Measurements from ENCODE around the gene GH1. TPM values are rescaled to one million over a fixed set of nuclear protein-coding genes. Genes with fewer than 3 reads are reported as not detected.
"Not testable (repeated sequence)": the region's sequence is repeated elsewhere in the genome, so short reads cannot be mapped to it uniquely, and the experiment has no call there.

The GH1 gene
- total RNA-seq, 1 donor from 2014 or later = not detected

DNA sequence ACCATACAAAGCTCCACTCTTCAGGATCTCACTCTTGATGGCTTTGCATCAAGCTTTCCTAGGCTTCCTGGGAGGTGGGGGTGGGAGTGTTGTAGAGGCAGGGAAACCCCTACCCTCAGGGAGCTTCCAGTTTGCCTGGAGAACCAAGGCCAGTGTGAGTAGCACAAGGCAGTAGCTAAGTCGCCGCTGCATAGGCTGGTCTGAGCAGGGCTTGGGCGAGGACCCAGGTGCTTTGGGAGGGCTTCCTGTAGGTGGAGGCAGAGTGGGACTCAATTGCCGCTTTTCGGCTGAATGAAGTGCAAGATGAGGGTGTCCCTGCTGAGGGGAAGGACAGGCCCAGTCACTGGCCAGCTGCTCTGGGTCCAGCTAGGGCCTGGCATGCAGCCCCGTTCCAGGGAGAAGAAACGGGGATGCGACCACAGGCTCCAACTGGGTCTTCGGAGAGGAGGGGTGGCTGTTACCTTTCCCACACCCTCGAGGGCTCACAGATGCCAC lies 9.6 kb upstream of the GH1 start:
- intact Hi-C loops (cut with micrococcal nuclease) = no loop called here

DNA sequence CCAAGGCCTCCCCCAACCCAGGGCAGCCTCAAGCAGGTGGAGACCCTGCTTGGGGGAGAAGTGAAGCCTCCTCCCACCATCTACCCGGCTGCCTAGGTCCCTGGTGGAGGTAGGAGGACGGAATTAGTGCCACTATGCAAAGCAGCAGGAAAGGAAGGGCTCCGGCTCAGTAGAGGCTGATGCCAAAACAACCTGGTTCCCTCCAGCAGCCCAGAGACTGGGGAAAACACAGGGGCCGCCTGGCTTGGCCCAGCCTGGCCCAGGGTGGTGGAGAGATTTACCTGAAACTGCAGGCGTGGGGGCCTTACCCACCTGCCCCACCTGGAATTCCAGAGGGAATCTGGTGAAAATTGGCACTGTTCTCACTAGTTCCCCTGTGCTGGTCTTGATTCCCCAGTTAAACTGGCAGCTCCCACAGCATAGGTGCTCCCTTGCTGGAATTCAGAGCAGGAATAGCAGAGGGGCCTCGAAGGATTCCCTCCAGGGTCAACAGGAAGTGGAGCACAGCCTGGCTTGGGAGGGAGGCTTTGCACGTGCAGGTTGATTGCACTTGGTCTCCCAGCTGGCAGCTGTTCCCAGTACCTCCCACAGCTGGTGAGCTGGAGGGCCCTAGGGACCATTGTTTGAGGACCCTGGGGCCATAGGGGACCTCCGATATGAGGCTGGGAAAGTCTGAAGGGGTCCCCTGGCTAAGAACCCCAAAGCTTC lies 9.0 kb upstream of the GH1 start:
- intact Hi-C loops (cut with micrococcal nuclease) = no loop called here

GRCh38 chr17:63926164-63926563 lies 7.5 kb upstream of the GH1 start:
- intact Hi-C loops (cut with micrococcal nuclease) = no loop called here

DNA sequence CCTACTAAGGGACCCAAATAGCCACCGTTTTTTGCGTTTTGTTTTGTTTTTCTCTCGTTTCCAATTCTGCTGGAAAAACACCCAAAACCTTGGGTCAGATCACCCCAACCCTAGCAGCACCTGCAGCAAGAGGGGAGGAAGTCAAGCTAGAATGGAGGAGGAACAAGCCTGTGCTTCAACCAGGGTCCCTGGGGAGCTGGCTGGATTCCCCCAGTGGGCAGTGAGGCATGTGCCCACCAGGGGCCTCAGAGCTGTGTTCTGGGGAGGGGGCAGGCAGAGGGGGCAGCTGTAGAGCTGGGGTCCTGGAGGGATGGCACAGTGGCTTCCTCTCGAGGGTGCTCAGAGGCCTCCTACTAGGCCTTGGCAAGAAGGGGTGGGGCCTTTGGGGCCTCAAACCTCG lies 7.0 kb upstream of the GH1 start:
- intact Hi-C loops (cut with micrococcal nuclease) = no loop called here

- intact Hi-C loops (cut with micrococcal nuclease) = not testable (repeated sequence)
These were observed 3.8 kb upstream of the GH1 start for GRCh38 chr17:63922402-63922801.

DNA sequence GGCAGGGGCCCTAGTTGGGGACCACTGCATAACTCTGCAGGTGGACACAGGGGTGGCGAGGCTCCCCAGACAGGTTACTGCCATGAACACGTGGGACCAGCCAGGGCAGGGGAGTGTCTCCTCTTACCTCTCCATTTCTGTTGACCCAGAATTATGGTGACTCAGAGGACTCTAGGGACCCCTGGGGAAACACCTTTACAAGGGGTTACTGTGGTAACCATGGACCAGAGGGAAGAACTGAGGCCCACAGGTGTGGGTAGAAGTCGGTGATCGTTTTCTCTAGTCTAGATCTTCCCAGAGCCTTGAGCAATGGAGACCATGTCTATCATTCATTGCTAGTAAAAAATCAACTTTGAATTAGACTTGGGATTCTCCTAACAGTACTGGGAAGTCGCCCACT lies 2.1 kb upstream of the GH1 start:
- intact Hi-C loops (cut with micrococcal nuclease) = not testable (repeated sequence)

DNA sequence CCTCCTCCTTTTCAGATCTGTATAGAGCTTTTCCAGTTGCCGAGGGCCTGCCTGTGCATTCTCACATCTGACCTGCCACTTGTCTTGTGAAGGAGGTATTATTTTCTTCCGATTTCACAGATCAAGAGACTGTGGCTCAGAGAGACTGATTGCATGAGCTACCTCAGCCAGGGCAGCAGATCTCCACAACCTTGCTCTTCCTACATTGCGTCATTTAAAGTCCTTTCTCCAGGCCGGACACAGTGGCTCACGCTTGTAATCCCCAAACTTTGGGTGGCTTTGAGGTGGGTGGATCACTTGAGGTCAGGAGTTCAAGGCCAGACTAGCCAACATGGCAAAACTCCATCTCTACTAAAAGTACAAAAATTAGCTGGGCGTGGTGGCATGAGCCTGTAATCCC lies 1.4 kb upstream of the GH1 start:
- intact Hi-C loops (cut with micrococcal nuclease) = not testable (repeated sequence)

DNA sequence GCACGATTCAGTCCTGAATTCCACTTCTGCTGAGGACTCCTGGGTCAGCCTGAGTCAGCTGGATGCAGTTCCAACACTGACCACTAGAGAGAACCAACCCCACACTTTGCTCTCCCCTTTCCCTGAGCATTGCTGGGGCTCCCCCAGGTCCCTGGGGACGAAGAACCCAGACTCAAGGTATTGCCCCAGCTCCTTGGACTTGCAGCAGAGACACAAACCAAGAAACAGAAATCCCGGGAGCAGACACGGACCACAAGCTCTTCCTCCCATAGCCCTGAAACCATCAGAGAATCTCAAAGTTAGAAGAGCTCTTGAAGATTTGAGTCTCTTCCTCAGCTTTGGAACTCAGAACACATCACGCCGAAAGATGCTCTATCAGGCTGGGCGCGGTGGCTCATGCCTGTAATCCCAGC lies 678 bp upstream of the GH1 start:
- intact Hi-C loops (cut with micrococcal nuclease) = loop anchor here (1.0 to 5.0 kb wide), 5 partner anchors 27 to 363 kb away; partner anchors contain the start of gene ERN1

DNA sequence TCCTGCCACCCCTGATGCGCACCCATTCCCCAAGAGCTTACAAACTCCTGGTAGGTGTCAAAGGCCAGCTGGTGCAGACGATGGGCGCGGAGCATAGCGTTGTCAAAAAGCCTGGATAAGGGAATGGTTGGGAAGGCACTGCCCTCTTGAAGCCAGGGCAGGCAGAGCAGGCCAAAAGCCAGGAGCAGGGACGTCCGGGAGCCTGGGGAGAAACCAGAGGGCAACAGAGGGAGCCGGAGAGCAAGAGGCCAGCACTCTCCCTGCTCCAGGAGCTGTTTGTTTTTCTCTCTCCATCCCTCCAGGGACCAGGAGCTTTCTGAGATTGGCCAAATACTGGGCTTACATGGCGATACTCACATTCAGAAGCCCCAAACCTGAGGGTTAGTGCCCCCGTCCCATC lies 334 bp downstream of the GH1 start:
- intact Hi-C loops (cut with micrococcal nuclease) = loop anchor here (5.0 kb wide), 1 partner anchor 364 kb away; no protein-coding TSS in a partner anchor

DNA sequence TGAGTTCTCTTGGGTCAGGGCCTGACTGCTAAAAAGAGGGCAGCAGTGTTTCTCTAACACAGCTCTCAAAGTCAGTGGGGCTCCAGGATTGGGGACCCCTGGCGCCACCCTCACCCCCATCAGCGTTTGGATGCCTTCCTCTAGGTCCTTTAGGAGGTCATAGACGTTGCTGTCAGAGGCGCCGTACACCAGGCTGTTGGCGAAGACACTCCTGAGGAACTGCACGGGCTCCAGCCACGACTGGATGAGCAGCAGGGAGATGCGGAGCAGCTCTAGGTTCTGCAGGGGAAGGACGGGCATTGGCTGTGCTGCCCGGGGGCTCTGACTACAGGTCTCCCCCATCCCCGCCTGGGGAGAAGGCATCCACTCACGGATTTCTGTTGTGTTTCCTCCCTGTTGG lies 993 bp downstream of the GH1 start:
- intact Hi-C loops (cut with micrococcal nuclease) = loop anchor here (5.0 kb wide), 1 partner anchor 365 kb away; no protein-coding TSS in a partner anchor

DNA sequence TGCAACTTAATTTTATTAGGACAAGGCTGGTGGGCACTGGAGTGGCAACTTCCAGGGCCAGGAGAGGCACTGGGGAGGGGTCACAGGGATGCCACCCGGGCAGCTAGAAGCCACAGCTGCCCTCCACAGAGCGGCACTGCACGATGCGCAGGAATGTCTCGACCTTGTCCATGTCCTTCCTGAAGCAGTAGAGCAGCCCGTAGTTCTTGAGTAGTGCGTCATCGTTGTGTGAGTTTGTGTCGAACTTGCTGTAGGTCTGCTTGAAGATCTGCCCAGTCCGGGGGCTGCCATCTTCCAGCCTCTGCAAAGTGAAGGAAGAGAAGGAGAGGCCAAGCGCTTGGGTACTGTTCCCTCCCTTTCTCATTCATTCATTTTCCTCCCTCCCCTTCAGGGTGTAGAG lies 1.4 kb downstream of the GH1 start:
- intact Hi-C loops (cut with micrococcal nuclease) = loop anchor here (5.0 kb wide), 1 partner anchor 365 kb away; no protein-coding TSS in a partner anchor

DNA sequence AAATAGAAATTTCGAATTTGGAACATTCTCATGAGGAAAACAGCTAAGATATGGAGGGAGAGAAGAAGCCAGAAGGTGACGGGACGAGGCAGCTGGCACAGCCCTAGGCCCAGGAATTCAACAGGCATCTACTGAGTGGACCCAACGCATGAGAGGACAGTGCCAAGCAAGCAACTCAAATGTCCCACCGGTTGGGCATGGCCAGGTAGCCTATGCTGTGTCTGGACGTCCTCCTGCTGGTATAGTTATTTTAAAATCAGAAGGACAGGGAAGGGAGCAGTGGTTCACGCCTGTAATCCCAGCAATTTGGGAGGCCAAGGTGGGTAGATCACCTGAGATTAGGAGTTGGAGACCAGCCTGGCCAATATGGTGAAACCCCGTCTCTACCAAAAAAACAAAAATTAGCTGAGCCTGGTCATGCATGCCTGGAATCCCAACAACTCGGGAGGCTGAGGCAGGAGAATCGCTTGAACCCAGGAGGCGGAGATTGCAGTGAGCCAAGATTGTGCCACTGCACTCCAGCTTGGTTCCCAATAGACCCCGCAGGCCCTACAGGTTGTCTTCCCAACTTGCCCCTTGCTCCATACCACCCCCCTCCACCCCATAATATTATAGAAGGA lies 2.0 kb downstream of the GH1 start:
- intact Hi-C loops (cut with micrococcal nuclease) = loop anchor here (5.0 kb wide), 1 partner anchor 366 kb away; no protein-coding TSS in a partner anchor

- intact Hi-C loops (cut with micrococcal nuclease) = loop anchor here (5.0 kb wide), 1 partner anchor 367 kb away; no protein-coding TSS in a partner anchor
These were observed 2.9 kb downstream of the GH1 start for GRCh38 chr17:63915753-63916152.

GRCh38 chr17:63914471-63914870 lies 4.2 kb downstream of the GH1 start:
- intact Hi-C loops (cut with micrococcal nuclease) = no loop called here

GRCh38 chr17:63911657-63912100 lies 7.0 kb downstream of the GH1 start:
- intact Hi-C loops (cut with micrococcal nuclease) = loop anchor here (2.0 kb wide), 1 partner anchor 35 kb away; no protein-coding TSS in a partner anchor

GRCh38 chr17:63911041-63911635 lies 7.5 kb downstream of the GH1 start, which contains the start of gene CSHL1:
TSS of gene CSHL1 (minus strand) at chr17:63911258. CDS start at chr17:63911196, 62 bp downstream.
- intact Hi-C loops (cut with micrococcal nuclease) = loop anchor here (2.0 kb wide), 1 partner anchor 36 kb away; no protein-coding TSS in a partner anchor

- intact Hi-C loops (cut with micrococcal nuclease) = loop anchor here (2.0 kb wide), 1 partner anchor 37 kb away; no protein-coding TSS in a partner anchor
These were observed 8.5 kb downstream of the GH1 start for GRCh38 chr17:63910096-63910495.

DNA sequence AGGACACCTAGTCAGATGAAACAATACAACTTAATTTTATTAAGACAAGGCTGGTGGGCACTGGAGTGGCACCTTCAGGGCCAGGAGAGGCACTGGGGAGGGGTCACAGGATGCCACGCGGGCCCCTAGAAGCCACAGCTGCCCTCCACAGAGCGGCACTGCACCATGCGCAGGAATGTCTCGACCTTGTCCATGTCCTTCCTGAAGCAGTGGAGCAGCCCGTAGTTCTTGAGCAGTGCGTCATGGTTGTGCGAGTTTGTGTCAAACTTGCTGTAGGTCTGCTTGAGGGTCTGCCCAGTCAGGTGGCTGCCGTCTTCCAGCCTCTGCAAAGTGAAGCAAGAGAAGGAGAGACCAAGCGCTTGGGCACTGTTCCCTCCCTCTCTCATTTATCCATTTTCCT lies 9.1 kb downstream of the GH1 start:
- intact Hi-C loops (cut with micrococcal nuclease) = not testable (repeated sequence)

GRCh38 chr17:63907161-63907778 lies 11.4 kb downstream of the GH1 start:
- intact Hi-C loops (cut with micrococcal nuclease) = not testable (repeated sequence)

DNA sequence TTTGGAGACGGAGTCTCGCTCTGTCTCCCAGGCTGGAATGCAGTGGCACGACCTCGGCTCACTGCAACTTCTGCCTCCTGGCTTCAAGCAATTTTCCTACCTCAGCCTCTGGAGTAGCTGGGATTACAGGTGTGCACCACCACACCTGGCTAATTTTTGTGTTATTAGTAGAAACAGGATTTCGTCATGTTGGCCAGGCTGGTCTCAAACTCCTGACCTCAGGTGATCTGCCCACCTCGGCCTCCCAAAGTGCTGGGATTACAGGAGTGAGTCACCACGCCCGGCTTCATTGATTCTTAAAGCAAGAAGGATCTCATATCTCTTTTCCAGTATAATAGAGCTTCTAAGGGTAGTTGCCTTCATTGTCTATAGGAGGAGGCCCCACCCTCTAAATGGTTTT lies 13.8 kb downstream of the GH1 start:
- intact Hi-C loops (cut with micrococcal nuclease) = not testable (repeated sequence)

DNA sequence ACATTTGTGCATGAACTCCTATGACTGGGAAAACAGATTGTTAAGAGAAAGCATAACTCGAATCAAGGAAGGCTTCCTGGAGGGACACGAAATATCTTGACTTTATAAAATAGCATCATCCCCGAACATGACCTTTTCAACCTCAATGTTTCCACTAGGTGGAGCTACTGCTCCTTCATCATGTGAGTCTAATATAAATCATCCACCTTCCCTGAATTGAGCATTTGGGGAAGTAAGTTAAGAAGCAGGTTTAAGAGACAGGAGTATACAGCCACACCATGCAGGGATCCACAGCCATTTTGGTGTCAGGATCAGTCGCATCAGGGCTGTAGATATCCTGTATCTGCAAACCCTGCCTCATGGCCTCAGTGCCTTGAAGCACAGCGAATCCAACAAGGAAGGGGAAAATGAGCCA lies 14.8 kb downstream of the GH1 start:
- intact Hi-C loops (cut with micrococcal nuclease) = not testable (repeated sequence)

Measured in T-helper 2 cell treated with Interferon-gamma antibody and Interleukin-4, amounts not matched to agents 100 ng/mL and 5 ng/mL, for 36 hours (primary cell).